Measurements from ENCODE around the gene ITPR1. TPM values are rescaled to one million over a fixed set of nuclear protein-coding genes. Genes with fewer than 3 reads are reported as not detected.

ITPR1 gene
- total and polyA plus RNA-seq, 2 experiments from 2014 or later: 6.8 to 21.0 TPM

- peaks cover 29% of the 10 kb centered on the region for H3K4me1 Mint-ChIP-seq
- H3K4me3 Mint-ChIP-seq: no peak overlapping the region
- Histone ChIP-seq H3K27me3 (ENCODE audit: insufficient read depth) (no peaks in the 10 kb centered on the region), H3K9me2 (ENCODE audit: insufficient read depth) (no peaks in the 10 kb centered on the region), H3K4me2 (no peak overlapping the region), H3K36me3 (ENCODE audit: insufficient read depth) (no peaks in the 10 kb centered on the region), H2AFZ (no peak overlapping the region), H4K20me1 (replicated peaks; ENCODE audit: insufficient read depth) (no peaks in the 10 kb centered on the region), H3K79me2 (replicated peaks; ENCODE audit: insufficient read depth) (no peaks in the 10 kb centered on the region), H3F3A (replicated peaks; ENCODE audit: low read depth) (no peaks in the 10 kb centered on the region), H3K4me3 (no peak overlapping the region), H3K4me1 (ENCODE audit: insufficient read depth) (peaks cover 9% of the 10 kb centered on the region), H3K27ac (ENCODE audit: low read depth) (no peak overlapping the region)
- no peak overlapping the region for H3K27ac Mint-ChIP-seq
- no peaks in the 10 kb centered on the region for H3K27me3 Mint-ChIP-seq (ENCODE audit: insufficient read depth, low read depth, poor library complexity)
- TF ChIP-seq ZNF462 (CRISPR knock-in tag; IDR thresholded peaks at IDR 0.05) (no peak), JUNB (IDR thresholded peaks at IDR 0.05; ENCODE audit: unreplicated experiment) (no peak), ETS1 (IDR thresholded peaks at IDR 0.05) (no peak), CREB1 (CRISPR knock-in tag; IDR thresholded peaks at IDR 0.05; ENCODE audit: low read depth) (no peak), REST (IDR thresholded peaks at IDR 0.05; ENCODE audit: unreplicated experiment) (no peak), ZNF331 (CRISPR knock-in tag; IDR thresholded peaks at IDR 0.05; ENCODE audit: low read depth) (no peak), STAT1 (IDR thresholded peaks at IDR 0.05; ENCODE audit: unreplicated experiment) (no peak), ZNF114 (CRISPR knock-in tag; IDR thresholded peaks at IDR 0.05) (no peak), EZH2phosphoT487 (IDR thresholded peaks at IDR 0.05; ENCODE audit: unreplicated experiment) (no peak), POLR2AphosphoS5 (IDR thresholded peaks at IDR 0.05; ENCODE audit: low read depth) (no peak)
- no peaks in the 10 kb centered on the region for H3K9me3 Mint-ChIP-seq
- no peaks in the 10 kb centered on the region for H3K36me3 Mint-ChIP-seq (ENCODE audit: low read depth)
- DNase-seq (ENCODE audit: low spot score) (no peak), ATAC-seq (no peak)
Measured at GRCh38 chr3:4829031-4829394, 335.9 kb downstream of the ITPR1 start.

All from GM23338 (cell line).